A673 (cell line): ENCODE results near the gene LKAAEAR1. TPM values are rescaled to one million over a fixed set of nuclear protein-coding genes. Genes with fewer than 3 reads are reported as not detected.

ENCODE experiments used
- BruUV-seq: library from RNA; stranded (reverse); fragments of 400-500 nt; replicated peaks from 2 replicates; lab custom pipeline; 2021; lab: Mats Ljungman, UMichigan
- CTCF ChIA-PET: fragments of 300-600 bp; sonication (Branson Sonifier 250); formaldehyde crosslinking; loops from one replicate; lab custom pipeline; 2022; ENCODE audit warnings: antibody characterized with exemption; lab: Charles Lee
- POLR2A ChIA-PET: fragments of 300-600 bp; sonication (Branson Sonifier 250); formaldehyde crosslinking; loops from one replicate; lab custom pipeline; 2022; ENCODE audit warnings: antibody characterized with exemption; ENCODE audit not compliant: low non-redundant PET; lab: Charles Lee
- DNase-seq: peaks from one replicate; pipeline ENCODE4 v3.0.0-alpha.2; 2015; ENCODE audit warnings: low spot score
- H3K27ac ChIP-seq: fragments of 200-600 bp; sonication (generic); 2 replicates; pipeline ENCODE4 v1.5.1; 2016; ENCODE audit warnings: mixed run types, low read depth, mild to moderate bottlenecking, mixed read lengths, antibody characterized with exemption, low read length; ENCODE audit not compliant: poor library complexity, severe bottlenecking
- H3K27me3 ChIP-seq: fragments of 200-600 bp; sonication (generic); replicated peaks from 2 replicates; pipeline ENCODE4 v1.6.1; 2017; ENCODE audit warnings: mixed run types, low read depth, mild to moderate bottlenecking, mixed read lengths, antibody characterized with exemption, low read length; ENCODE audit not compliant: insufficient read depth, poor library complexity
- H3K36me3 ChIP-seq: fragments of 200-600 bp; sonication (generic); 2 replicates; pipeline ENCODE4 v1.6.1; 2016; ENCODE audit warnings: mixed run types, mild to moderate bottlenecking, mixed read lengths, antibody characterized with exemption, low read length; ENCODE audit not compliant: insufficient read depth, poor library complexity, severe bottlenecking
- H3K4me1 ChIP-seq: fragments of 200-600 bp; sonication (generic); 2 replicates; pipeline ENCODE4 v1.6.1; 2017; ENCODE audit warnings: mixed run types, mild to moderate bottlenecking, mixed read lengths, antibody characterized with exemption, low read length; ENCODE audit not compliant: insufficient read depth, poor library complexity, severe bottlenecking
- H3K4me3 ChIP-seq: fragments of 200-600 bp; sonication (generic); 2 replicates; pipeline ENCODE4 v1.5.1; 2016; ENCODE audit warnings: low read depth, mixed run types, mild to moderate bottlenecking, mixed read lengths, low read length; ENCODE audit not compliant: poor library complexity, severe bottlenecking
- H3K9me3 ChIP-seq: fragments of 200-600 bp; sonication (generic); 2 replicates; pipeline ENCODE4 v1.6.1; 2016; ENCODE audit warnings: mixed run types, low read depth, mild to moderate bottlenecking, mixed read lengths, antibody characterized with exemption, low read length; ENCODE audit not compliant: poor library complexity, severe bottlenecking
- EZH2 ChIP-seq: fragments of 200-600 bp; sonication (generic); IDR thresholded peaks from 2 replicates; pipeline ENCODE4 v1.6.1; 2017; ENCODE audit warnings: borderline replicate concordance, low read depth, mild to moderate bottlenecking, mixed read lengths, antibody characterized with exemption, low read length; ENCODE audit not compliant: poor library complexity, severe bottlenecking
- intact Hi-C: fragments of 100-400 bp; cut with micrococcal nuclease; formaldehyde crosslinking; loops from one replicate; pipeline ENCODE4 v1.10.0; 2022; ENCODE audit not compliant: unreplicated experiment
- total RNA-seq: library from RNA; stranded (reverse); gene quantifications from 2 replicates; pipeline ENCODE4 v1.2.3, GENCODE V29; 2021
- TF ChIP-seq, protein P1 (sequence below): fragments of 300-800, 200-600 bp; sonication (generic); conservative IDR thresholded peaks from 2 replicates; pipeline ENCODE4 v1.5.1; 2017; ENCODE audit warnings: low read depth, mild to moderate bottlenecking, antibody characterized with exemption, low read length, moderate library complexity, mixed read lengths

LKAAEAR1 gene
- total RNA-seq, 1 experiment from 2014 or later = 0.62 TPM

DNA sequence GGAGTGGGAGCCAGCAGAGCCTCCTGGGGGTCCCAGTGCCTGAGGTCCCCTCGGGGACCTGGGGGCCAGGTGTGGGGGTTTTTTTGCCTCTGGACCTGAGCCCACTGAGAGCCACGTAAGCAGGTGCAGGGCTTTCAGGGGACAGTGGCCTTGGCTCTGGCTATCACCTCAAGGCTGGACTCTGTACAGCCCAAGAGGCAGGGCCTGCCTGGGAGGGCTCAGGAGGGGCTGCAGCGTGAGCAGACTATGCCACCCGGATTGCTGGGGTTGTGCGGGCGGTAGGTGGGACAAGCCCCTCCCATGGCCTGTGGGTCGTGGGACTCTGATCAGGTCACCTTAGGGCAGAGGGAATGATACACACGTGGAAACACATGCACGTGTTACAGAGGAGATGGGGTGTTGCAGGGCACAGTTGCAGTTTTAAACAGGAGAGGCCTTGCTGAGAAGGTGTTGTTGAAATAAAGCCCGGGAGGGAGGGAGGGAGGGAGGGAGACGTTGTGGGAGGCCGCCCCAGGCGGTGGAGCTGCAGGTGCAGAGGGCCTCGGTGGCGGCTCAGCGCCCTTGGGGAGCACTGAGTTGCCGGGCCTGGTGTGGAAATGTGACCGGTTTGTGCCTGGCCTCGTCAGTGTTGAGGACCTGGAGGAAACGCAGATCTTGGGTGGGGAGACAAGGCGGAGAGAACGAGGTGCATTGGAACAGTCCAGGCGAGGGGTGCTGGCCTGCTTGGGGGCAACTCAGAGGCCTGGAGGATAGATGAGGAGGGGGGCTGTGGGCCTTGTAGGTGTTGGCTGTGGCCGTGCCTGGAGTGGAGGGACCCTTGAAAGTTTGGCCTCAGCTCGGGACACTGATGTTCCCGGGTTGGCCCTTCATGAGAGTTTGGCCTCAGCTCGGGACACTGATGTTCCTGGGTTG lies 18.9 kb downstream of the LKAAEAR1 start:
- POLR2A ChIA-PET = interaction anchor here (0.6 kb wide), 1 partner anchor 200 kb away, joined by 5 read pairs; the partner anchor contains the start of gene TPD52L2

DNA sequence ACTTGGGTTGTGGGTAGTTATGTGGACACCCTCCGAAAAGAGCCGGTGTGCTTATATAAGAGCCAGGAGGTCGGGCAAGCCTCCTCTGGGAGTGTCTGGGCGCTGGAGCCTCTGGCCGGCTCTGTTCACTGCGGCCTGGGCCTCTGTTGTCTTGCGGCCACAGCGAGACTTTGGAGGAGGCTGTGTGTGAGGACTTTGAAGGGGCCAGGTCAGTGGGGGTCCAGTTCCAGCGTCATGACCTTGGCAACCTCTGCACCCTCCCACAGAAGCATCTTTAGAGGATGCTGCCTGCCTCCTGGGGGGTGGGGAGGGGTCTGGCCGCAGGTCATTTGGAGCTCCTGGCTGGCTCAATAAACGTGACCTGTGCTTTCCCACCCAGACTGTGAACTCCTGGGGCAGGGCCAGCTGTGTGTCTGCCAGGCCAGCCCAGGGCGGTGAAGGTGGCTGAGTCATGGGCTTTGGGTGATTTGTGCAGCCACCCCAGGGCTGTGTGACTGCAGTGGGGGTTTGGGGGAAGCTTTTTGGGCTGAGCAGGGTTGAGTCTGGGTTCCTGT lies 20.0 kb downstream of the LKAAEAR1 start:
- ChIA-PET CTCF (no interaction called here), POLR2A (no interaction called here)
- Histone ChIP-seq H3K4me1 (peaks cover 18% of the 10 kb centered on the region), H3K36me3 (no peaks in the 10 kb centered on the region), H3K27ac (no peak overlapping the region), H3K27me3 (no peaks in the 10 kb centered on the region), H3K4me3 (peak overlapping the region; percentile 93), H3K9me3 (no peaks in the 10 kb centered on the region)
- no peak for DNase-seq
- no TSS peak for BruUV-seq
- TF ChIP-seq, protein P1, sequence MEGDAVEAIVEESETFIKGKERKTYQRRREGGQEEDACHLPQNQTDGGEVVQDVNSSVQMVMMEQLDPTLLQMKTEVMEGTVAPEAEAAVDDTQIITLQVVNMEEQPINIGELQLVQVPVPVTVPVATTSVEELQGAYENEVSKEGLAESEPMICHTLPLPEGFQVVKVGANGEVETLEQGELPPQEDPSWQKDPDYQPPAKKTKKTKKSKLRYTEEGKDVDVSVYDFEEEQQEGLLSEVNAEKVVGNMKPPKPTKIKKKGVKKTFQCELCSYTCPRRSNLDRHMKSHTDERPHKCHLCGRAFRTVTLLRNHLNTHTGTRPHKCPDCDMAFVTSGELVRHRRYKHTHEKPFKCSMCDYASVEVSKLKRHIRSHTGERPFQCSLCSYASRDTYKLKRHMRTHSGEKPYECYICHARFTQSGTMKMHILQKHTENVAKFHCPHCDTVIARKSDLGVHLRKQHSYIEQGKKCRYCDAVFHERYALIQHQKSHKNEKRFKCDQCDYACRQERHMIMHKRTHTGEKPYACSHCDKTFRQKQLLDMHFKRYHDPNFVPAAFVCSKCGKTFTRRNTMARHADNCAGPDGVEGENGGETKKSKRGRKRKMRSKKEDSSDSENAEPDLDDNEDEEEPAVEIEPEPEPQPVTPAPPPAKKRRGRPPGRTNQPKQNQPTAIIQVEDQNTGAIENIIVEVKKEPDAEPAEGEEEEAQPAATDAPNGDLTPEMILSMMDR = no peak
- no peak for TF ChIP-seq EZH2
- intact Hi-C loops = no loop called here

More for the DNA sequence above, 18.9 kb downstream of the LKAAEAR1 start:
- no peak overlapping the region for H3K4me3 ChIP-seq
- H3K4me1 ChIP-seq = peaks cover 18% of the 10 kb centered on the region
- H3K27ac ChIP-seq = no peak overlapping the region
- no peaks in the 10 kb centered on the region for H3K9me3 ChIP-seq
- TF ChIP-seq, protein P1 = no peak
- no peak for TF ChIP-seq EZH2
- DNase-seq = no peak
- no peaks in the 10 kb centered on the region for H3K36me3 ChIP-seq
- CTCF ChIA-PET = no interaction called here
- intact Hi-C loops = no loop called here
- no peaks in the 10 kb centered on the region for H3K27me3 ChIP-seq
- no TSS peak for BruUV-seq

DNA sequence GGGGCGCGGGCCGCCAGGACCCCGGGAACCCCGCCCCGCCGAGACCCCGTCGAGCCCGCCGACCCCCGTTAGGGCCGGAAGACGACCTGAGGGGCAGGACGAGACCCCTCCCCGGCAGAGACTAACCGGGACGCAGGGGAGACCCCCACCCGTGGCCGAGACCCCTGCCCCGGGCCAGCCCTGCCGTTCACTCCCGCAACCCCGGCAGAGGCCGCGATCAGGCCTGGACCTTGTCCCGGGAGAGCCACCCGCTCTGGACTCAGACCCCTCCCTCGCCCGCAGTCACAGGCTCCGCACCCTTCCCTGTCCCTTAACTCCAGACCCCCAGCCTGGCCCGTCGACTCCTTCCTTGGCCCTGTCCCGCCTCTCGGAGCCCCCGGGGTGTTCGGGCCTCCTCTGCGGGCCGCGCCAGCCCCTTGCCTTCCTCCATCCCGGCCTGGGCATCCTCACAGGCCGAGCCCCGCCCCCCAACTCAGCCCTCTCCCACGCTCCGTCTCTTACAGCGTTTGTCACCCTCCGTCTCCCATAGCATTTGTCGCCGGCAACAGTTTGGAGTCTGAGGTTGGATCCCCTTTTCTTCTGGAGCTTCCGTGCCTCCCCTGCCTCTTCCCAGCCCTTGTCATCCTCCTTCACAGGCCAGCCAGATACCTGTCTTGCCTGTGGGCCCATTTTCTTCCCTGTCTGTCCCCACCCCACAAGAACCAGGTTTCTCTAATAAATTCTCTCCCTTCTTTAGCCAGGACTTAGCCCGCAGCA lies 20.6 kb downstream of the LKAAEAR1 start:
- intact Hi-C loops = no loop called here
- peak overlapping the region; percentile 93 for H3K4me3 ChIP-seq
- no peaks in the 10 kb centered on the region for H3K9me3 ChIP-seq
- POLR2A ChIA-PET = no interaction called here
- BruUV-seq = TSS peak; percentile 89
- DNase-seq = peak; percentile 52
- peak overlapping the region; percentile 64 for H3K27ac ChIP-seq
- no peaks in the 10 kb centered on the region for H3K36me3 ChIP-seq
- H3K27me3 ChIP-seq = no peaks in the 10 kb centered on the region
- peaks cover 18% of the 10 kb centered on the region for H3K4me1 ChIP-seq
- CTCF ChIA-PET = interaction anchor here (0.7 kb wide), 1 partner anchor 19 kb away, joined by 3 read pairs; no protein-coding TSS in a partner anchor
- TF ChIP-seq, protein P1 = no peak
- TF ChIP-seq EZH2 = no peak
